Mesodermal cell (in vitro differentiated cells): ENCODE measurements around the gene TIA1.

Experiments used
- H3K27ac ChIP-seq: 2 replicates; pipeline ENCODE4 v1.7.0; 2013; ENCODE audit warnings: mild to moderate bottlenecking, low read depth, low read length, moderate library complexity; ENCODE audit not compliant: severe bottlenecking
- H3K36me3 ChIP-seq: 2 replicates; pipeline ENCODE4 v1.7.1; 2013; ENCODE audit warnings: mild to moderate bottlenecking, low read length, moderate library complexity; ENCODE audit not compliant: control insufficient read depth, insufficient read depth
- H3K4me1 ChIP-seq: one replicate; pipeline ENCODE4 v1.7.1; 2013; ENCODE audit warnings: mild to moderate bottlenecking, low read length; ENCODE audit not compliant: insufficient read depth, control insufficient read depth, poor library complexity, severe bottlenecking
- H3K4me3 ChIP-seq: 2 replicates; pipeline ENCODE4 v1.7.0; 2013; ENCODE audit warnings: low read length, control low read depth, mild to moderate bottlenecking; ENCODE audit not compliant: insufficient read depth, poor library complexity, severe bottlenecking; ENCODE audit errors: extremely low read depth
- H3K9me3 ChIP-seq: 2 replicates; pipeline ENCODE4 v1.7.1; 2013; ENCODE audit warnings: mild to moderate bottlenecking, low read length, moderate library complexity; ENCODE audit not compliant: control insufficient read depth
- WGBS, 2 experiments: methylation state at CpG; one replicate each; pipeline ENCODE4 v1.1.5; 2013; ENCODE audit warnings: missing lambda C conversion rate in 2 of 2; ENCODE audit not compliant: insufficient coverage in 2 of 2; 5-methylcytosine and 5-hydroxymethylcytosine counted together

Gene TIA1

DNA sequence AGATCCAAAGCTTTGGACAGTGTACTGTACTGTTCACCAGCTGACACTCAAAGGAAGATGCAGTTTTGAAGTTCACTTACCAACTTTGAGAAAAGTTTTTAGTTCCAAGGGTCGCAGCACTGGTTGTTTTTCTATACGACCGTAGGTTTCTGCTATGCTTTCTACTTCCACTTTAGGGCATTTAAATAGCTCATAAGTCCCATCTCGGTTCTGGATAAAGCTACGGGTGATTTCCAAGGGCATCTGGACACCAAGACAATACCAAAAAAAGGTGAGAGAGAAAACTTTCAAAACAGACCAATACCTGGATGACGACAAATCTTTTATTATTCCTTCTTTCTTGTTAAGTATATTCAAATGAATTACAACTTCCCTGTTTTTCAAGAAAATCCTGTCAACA lies 87.9 kb downstream of the TIA1 start:
- 94 to 95% methylated on average over 5 to 6 of the region's 6 CpGs for WGBS, 2 experiments
- Histone ChIP-seq H3K4me1 (no peaks in the 10 kb centered on the region), H3K27ac (no peak overlapping the region), H3K4me3 (no peak overlapping the region), H3K9me3 (no peaks in the 10 kb centered on the region), H3K36me3 (peaks cover 64% of the 10 kb centered on the region)
